BLaER1 treated with 17β-estradiol and CSF1 and Interleukin-3, amounts not matched to agents 10 nM and 100 nM (cell line): ENCODE data around the gene MYH13.
A peak's percentile ranks its signal among the peaks of the same experiment; 100 is the strongest.

Experiments used
- H3K27ac ChIP-seq, 11 experiments: shearing (Covaris generic); formaldehyde crosslinking; 2 replicates each; pipeline ENCODE4 v1.8.1; 2022
- H3K27me3 ChIP-seq, 11 experiments: shearing (Covaris generic); formaldehyde crosslinking; 2 replicates each; pipeline ENCODE4 v1.8.1; 2022
- H3K36me3 ChIP-seq, 11 experiments: shearing (Covaris generic); formaldehyde crosslinking; 2 replicates each; pipeline ENCODE4 v1.8.1; 2022
- H3K4me1 ChIP-seq, 10 experiments: shearing (Covaris generic); formaldehyde crosslinking; 2 replicates each; pipeline ENCODE4 v1.8.1; 2022
- H3K4me2 ChIP-seq, 11 experiments: shearing (Covaris generic); formaldehyde crosslinking; 2 replicates each; pipeline ENCODE4 v1.8.1; 2022
- H3K4me3 ChIP-seq, 10 experiments: shearing (Covaris generic); formaldehyde crosslinking; 2 replicates each; pipeline ENCODE4 v1.8.1; 2022
- H3K9ac ChIP-seq, 11 experiments: shearing (Covaris generic); formaldehyde crosslinking; 2 replicates each; pipeline ENCODE4 v1.8.1; 2022
- H3K9me3 ChIP-seq, 11 experiments: shearing (Covaris generic); formaldehyde crosslinking; replicated peaks in 1 of 11; 2 replicates each; pipeline ENCODE4 v1.8.1; 2022
- H4K20me1 ChIP-seq, 11 experiments: shearing (Covaris generic); formaldehyde crosslinking; 2 replicates each; pipeline ENCODE4 v1.8.1; 2022
- Cebpa-rat ChIP-seq, 11 experiments: shearing (Covaris generic); IDR thresholded peaks; 2 replicates each; pipeline ENCODE4 v1.8.1; 2022

Gene MYH13

GRCh38 chr17:10276436-10276835 is 96.4 kb downstream of the MYH13 start:
- peak overlapping the region; percentile 18 to 69 (median 30); a peak in 19 of 22 replicates for H3K4me2 ChIP-seq
- no peaks in the 10 kb centered on the region for H4K20me1 ChIP-seq
- no peak for TF ChIP-seq Cebpa-rat (IDR thresholded peaks at IDR 0.05)
- no peaks in the 10 kb centered on the region for H3K27me3 ChIP-seq
- no peak overlapping the region for H3K9ac ChIP-seq
- no peak overlapping the region for H3K4me3 ChIP-seq
- H3K4me1 ChIP-seq = peaks cover 7 to 32% (median 21%) of the 10 kb centered on the region in 10 experiments; a peak in 18 of 20 replicates
- H3K9me3 ChIP-seq = peaks cover 0 to 10% (median 0%) of the 10 kb centered on the region in 11 experiments; a peak in 3 of 22 replicates
- no peak overlapping the region for H3K27ac ChIP-seq
- no peaks in the 10 kb centered on the region for H3K36me3 ChIP-seq

GRCh38 chr17:10275418-10275817 is 97.4 kb downstream of the MYH13 start:
- Histone ChIP-seq H3K4me1 (peaks cover 7 to 42% (median 25%) of the 10 kb centered on the region in 10 experiments; a peak in 18 of 20 replicates), H3K9ac (no peak overlapping the region), H3K4me2 (peak overlapping the region in 6 of 11 experiments; percentile 12 to 69 (median 53); a peak in 9 of 22 replicates), H4K20me1 (no peaks in the 10 kb centered on the region), H3K4me3 (no peak overlapping the region), H3K36me3 (no peaks in the 10 kb centered on the region), H3K9me3 (0 out of 22 replicates have a peak, but pooled peaks cover 0 to 7% (median 0%) of the 10 kb centered on the region in 11 experiments), H3K27me3 (no peaks in the 10 kb centered on the region), H3K27ac (no peak overlapping the region)
- TF ChIP-seq Cebpa-rat (IDR thresholded peaks at IDR 0.05) = no peak

GRCh38 chr17:10271106-10271562 is 101.7 kb downstream of the MYH13 start:
- Histone ChIP-seq H3K9me3 (peaks cover 9 to 24% (median 14%) of the 10 kb centered on the region in 11 experiments; a peak in 17 of 22 replicates), H3K9ac (no peak overlapping the region), H3K27ac (no peak overlapping the region), H3K4me3 (no peak overlapping the region), H3K4me1 (peaks cover 1 to 41% (median 18%) of the 10 kb centered on the region in 10 experiments; a peak in 18 of 20 replicates), H4K20me1 (no peaks in the 10 kb centered on the region), H3K4me2 (peak overlapping the region in 7 of 11 experiments; percentile 16 to 60 (median 45); a peak in 13 of 22 replicates), H3K36me3 (no peaks in the 10 kb centered on the region), H3K27me3 (no peaks in the 10 kb centered on the region)
- peak; percentile 73 to 97 (median 90); a peak in 21 of 22 replicates for TF ChIP-seq Cebpa-rat (IDR thresholded peaks at IDR 0.05)

- no peak overlapping the region for H3K9ac ChIP-seq
- H4K20me1 ChIP-seq = no peaks in the 10 kb centered on the region
- TF ChIP-seq Cebpa-rat (IDR thresholded peaks at IDR 0.05) = no peak
- H3K4me1 ChIP-seq = peaks cover 0 to 34% (median 10%) of the 10 kb centered on the region in 10 experiments; a peak in 16 of 20 replicates
- no peak overlapping the region for H3K27ac ChIP-seq
- no peaks in the 10 kb centered on the region for H3K27me3 ChIP-seq
- no peak overlapping the region for H3K4me3 ChIP-seq
- no peaks in the 10 kb centered on the region for H3K36me3 ChIP-seq
- peak overlapping the region in 2 of 11 experiments; percentile 0 to 53; a peak in 2 of 22 replicates for H3K4me2 ChIP-seq
- H3K9me3 ChIP-seq = peaks cover 9 to 24% (median 14%) of the 10 kb centered on the region in 11 experiments; a peak in 17 of 22 replicates
Observed at GRCh38 chr17:10270258-10270657, 102.5 kb downstream of the MYH13 start.

DNA sequence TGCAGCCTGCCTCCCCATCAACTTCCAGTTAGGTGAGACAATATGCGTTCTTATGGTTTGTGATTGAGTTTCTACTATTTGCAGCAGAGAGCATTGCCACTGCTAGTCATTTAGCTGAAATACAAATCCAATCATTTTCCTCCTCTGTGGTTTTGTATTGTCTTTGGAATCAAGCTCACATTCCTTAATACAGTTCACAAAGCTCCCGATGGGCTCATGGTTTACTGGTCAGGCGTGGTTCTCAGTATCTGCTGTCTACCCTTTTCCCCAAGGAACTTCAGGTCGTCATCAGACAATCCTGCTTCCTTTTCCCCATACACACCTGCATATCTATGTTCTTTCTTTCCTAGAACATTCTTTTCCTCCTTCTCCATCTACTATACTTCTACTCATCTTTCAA is 104.8 kb downstream of the MYH13 start:
- TF ChIP-seq Cebpa-rat (IDR thresholded peaks at IDR 0.05) = no peak

GRCh38 chr17:10266296-10266876 is 106.4 kb downstream of the MYH13 start:
- TF ChIP-seq Cebpa-rat (IDR thresholded peaks at IDR 0.05) = no peak
- Histone ChIP-seq H3K4me1 (peaks cover 0 to 30% (median 6%) of the 10 kb centered on the region in 10 experiments; a peak in 13 of 20 replicates), H4K20me1 (no peaks in the 10 kb centered on the region), H3K27ac (no peak overlapping the region), H3K9me3 (peaks cover 9 to 17% (median 14%) of the 10 kb centered on the region in 11 experiments; a peak in 17 of 22 replicates), H3K36me3 (no peaks in the 10 kb centered on the region), H3K27me3 (no peaks in the 10 kb centered on the region), H3K4me2 (peak overlapping the region in 3 of 11 experiments; percentile 11 to 46 (median 22); a peak in 5 of 22 replicates), H3K4me3 (no peak overlapping the region), H3K9ac (no peak overlapping the region)

More for the DNA sequence above, 104.8 kb downstream of the MYH13 start:
- H3K4me1 ChIP-seq = peaks cover 0 to 34% (median 9%) of the 10 kb centered on the region in 10 experiments; a peak in 14 of 20 replicates
- H3K4me2 ChIP-seq = no peak overlapping the region
- H4K20me1 ChIP-seq = no peaks in the 10 kb centered on the region
- H3K9ac ChIP-seq = no peak overlapping the region
- H3K4me3 ChIP-seq = no peak overlapping the region
- no peak overlapping the region for H3K27ac ChIP-seq
- H3K27me3 ChIP-seq = no peaks in the 10 kb centered on the region
- H3K36me3 ChIP-seq = no peaks in the 10 kb centered on the region
- peaks cover 9 to 24% (median 14%) of the 10 kb centered on the region in 11 experiments; a peak in 17 of 22 replicates for H3K9me3 ChIP-seq

GRCh38 chr17:10265100-10265810 is 107.6 kb downstream of the MYH13 start:
- Histone ChIP-seq H3K9ac (no peak overlapping the region), H3K4me2 (no peak overlapping the region), H4K20me1 (no peaks in the 10 kb centered on the region), H3K27me3 (no peaks in the 10 kb centered on the region), H3K4me3 (no peak overlapping the region), H3K9me3 (peaks cover 9 to 17% (median 14%) of the 10 kb centered on the region in 11 experiments; a peak in 17 of 22 replicates), H3K27ac (no peak overlapping the region), H3K4me1 (peaks cover 0 to 18% (median 0%) of the 10 kb centered on the region in 10 experiments; a peak in 5 of 20 replicates), H3K36me3 (no peaks in the 10 kb centered on the region)
- no peak for TF ChIP-seq Cebpa-rat (IDR thresholded peaks at IDR 0.05)

DNA sequence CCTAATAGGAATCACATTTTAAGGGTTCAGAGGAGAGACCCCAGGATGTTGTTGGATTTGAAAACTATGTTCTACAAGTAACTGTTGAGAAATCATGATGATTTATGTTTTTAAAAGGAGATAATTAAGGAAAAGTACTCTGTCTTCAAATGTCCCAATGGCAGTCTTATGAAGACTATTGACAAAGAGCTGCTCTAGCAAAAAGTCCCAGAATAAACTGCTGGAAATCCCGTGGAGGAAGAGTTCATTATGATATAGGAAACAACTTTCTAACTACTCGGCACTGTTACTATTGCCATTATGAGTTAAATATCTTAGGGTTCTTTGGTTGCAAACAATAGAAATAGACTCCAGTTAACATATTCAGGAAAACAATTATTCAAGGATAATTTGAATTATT is 108.8 kb downstream of the MYH13 start:
- no peak for TF ChIP-seq Cebpa-rat (IDR thresholded peaks at IDR 0.05)
- Histone ChIP-seq H3K27ac (no peak overlapping the region), H3K4me3 (no peak overlapping the region), H3K9me3 (peaks cover 9 to 17% (median 14%) of the 10 kb centered on the region in 11 experiments; a peak in 17 of 22 replicates), H3K4me2 (no peak overlapping the region), H3K9ac (no peak overlapping the region), H3K27me3 (no peaks in the 10 kb centered on the region), H4K20me1 (no peaks in the 10 kb centered on the region), H3K36me3 (no peaks in the 10 kb centered on the region), H3K4me1 (peaks cover 0 to 7% (median 0%) of the 10 kb centered on the region in 10 experiments; a peak in 2 of 20 replicates)

DNA sequence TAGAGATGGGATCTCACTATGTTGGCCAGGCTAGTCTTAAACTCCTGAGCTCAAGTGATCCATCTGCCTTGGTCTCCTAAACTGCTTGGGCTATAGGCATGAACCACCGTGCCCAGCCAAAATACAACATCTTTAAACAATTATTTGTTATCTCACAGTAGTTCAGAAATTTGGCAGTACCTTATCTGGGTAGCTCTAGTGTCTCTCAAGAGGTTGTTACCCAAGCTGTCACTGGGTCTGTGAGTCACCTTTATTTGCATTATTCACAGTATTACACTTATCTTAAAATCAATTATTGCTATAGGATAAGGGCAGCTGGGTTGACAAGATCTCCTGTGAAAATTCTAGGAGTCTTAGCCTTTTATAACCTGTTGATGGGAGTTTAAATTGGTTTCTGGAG is 110.4 kb downstream of the MYH13 start:
- no peak overlapping the region for H3K4me2 ChIP-seq
- no peaks in the 10 kb centered on the region for H3K27me3 ChIP-seq
- H4K20me1 ChIP-seq = no peaks in the 10 kb centered on the region
- H3K4me3 ChIP-seq = no peak overlapping the region
- H3K4me1 ChIP-seq = peaks cover 0 to 7% (median 0%) of the 10 kb centered on the region in 10 experiments; a peak in 2 of 20 replicates
- TF ChIP-seq Cebpa-rat (IDR thresholded peaks at IDR 0.05) = no peak
- no peak overlapping the region for H3K27ac ChIP-seq
- H3K36me3 ChIP-seq = no peaks in the 10 kb centered on the region
- H3K9me3 ChIP-seq = peaks cover 6 to 10% (median 9%) of the 10 kb centered on the region in 11 experiments; a peak in 17 of 22 replicates
- H3K9ac ChIP-seq = no peak overlapping the region
